Effector memory CD4-positive, alpha-beta T cell (primary cell): ENCODE results near the gene CCDC137.

ENCODE experiments used
- DNase-seq, 3 donors: peaks; one replicate each; pipeline ENCODE4 v3.0.0-alpha.2; 2020
- H3K27ac ChIP-seq: 2 replicates; pipeline ENCODE4 v1.7.0; 2013; ENCODE audit warnings: mild to moderate bottlenecking, low read length, moderate library complexity; ENCODE audit not compliant: insufficient read depth, poor library complexity, severe bottlenecking
- H3K27me3 ChIP-seq: replicated peaks from 2 replicates; pipeline ENCODE4 v1.7.0; 2013; ENCODE audit warnings: mild to moderate bottlenecking, low read length; ENCODE audit not compliant: insufficient read depth, control insufficient read depth, poor library complexity, severe bottlenecking
- H3K36me3 ChIP-seq: 2 replicates; pipeline ENCODE4 v1.7.0; 2013; ENCODE audit warnings: mild to moderate bottlenecking, low read length, moderate library complexity; ENCODE audit not compliant: control insufficient read depth, insufficient read depth
- H3K4me1 ChIP-seq: 2 replicates; pipeline ENCODE4 v1.7.0; 2013; ENCODE audit warnings: low read length, mild to moderate bottlenecking; ENCODE audit not compliant: control insufficient read depth, insufficient read depth, poor library complexity, severe bottlenecking
- H3K4me3 ChIP-seq: 2 replicates; pipeline ENCODE4 v1.7.0; 2013; ENCODE audit warnings: low read length, low read depth, mild to moderate bottlenecking; ENCODE audit not compliant: insufficient read depth, poor library complexity, severe bottlenecking
- H3K9me3 ChIP-seq: 2 replicates; pipeline ENCODE4 v1.7.0; 2013; ENCODE audit warnings: mild to moderate bottlenecking, low read length, moderate library complexity; ENCODE audit not compliant: control insufficient read depth

Gene CCDC137

DNA sequence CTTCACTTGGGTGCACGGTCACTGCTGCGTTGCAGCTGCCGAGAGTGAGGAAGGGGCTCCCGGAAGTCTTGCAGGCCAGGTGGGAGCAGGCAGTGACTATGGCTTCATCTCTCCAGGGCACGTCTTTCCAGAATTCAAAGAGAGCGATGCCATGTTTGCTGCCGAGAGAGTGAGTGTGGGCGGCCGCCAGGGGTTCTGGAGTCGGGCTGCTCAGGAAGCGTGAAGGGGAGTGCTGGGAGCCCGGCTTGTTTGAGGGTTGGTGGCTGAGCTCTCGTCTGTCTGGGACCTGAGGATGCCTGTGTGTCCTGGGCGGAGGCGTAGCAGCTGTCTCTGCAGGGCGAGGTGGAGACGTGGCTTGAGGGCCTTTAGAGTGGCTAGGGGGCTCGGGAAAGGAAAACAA is 23.5 kb downstream of the CCDC137 start:
- Histone ChIP-seq H3K27me3 (no peaks in the 10 kb centered on the region), H3K27ac (peak overlapping the region; percentile 5), H3K4me1 (peaks cover 5% of the 10 kb centered on the region), H3K9me3 (no peaks in the 10 kb centered on the region), H3K36me3 (peaks cover 90% of the 10 kb centered on the region), H3K4me3 (no peak overlapping the region)
- DNase-seq, result no peak

DNA sequence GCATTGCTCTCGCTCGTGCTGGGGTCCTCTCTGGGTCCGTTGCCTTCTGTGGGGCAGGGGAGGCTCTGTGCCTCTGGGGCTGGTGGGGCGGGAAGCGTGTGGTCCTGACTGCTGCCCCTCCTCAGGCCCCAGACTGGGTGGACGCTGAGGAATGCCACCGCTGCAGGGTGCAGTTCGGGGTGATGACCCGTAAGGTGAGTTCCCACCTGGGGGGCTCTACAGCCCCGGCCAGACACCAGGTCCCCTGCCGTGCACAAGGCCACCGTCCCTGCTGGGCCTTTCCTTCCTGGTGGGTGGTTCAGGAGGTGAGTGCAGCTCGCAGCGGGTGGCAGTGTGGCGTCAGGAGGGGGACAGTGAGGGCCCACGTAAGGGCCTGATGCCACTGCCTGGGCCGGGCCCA is 24.0 kb downstream of the CCDC137 start:
- H3K36me3 ChIP-seq, result peaks cover 94% of the 10 kb centered on the region

DNA sequence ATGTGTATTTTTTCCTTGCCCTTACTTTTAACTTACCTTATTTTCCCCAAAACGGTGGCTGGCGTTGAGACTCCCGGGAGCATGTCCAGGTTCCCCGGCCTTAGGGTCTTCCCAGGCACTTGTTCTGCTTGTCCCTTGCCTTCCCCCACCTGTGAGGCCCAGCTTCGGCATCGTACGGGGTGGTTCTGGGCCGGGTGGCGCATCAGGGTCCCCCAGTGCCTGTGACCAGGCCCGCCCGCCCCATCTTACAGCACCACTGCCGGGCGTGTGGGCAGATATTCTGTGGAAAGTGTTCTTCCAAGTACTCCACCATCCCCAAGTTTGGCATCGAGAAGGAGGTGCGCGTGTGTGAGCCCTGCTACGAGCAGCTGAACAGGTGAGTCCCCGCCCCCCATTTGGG is 24.7 kb downstream of the CCDC137 start:
- no peak overlapping the region for H3K27ac ChIP-seq
- DNase-seq, result no peak
- no peaks in the 10 kb centered on the region for H3K27me3 ChIP-seq
- no peaks in the 10 kb centered on the region for H3K4me1 ChIP-seq
- H3K9me3 ChIP-seq, result no peaks in the 10 kb centered on the region
- H3K36me3 ChIP-seq, result peaks cover 99% of the 10 kb centered on the region
- no peak overlapping the region for H3K4me3 ChIP-seq

More for the DNA sequence above, 24.0 kb downstream of the CCDC137 start:
- Histone ChIP-seq H3K27ac (peak overlapping the region; percentile 5), H3K9me3 (no peaks in the 10 kb centered on the region), H3K27me3 (no peaks in the 10 kb centered on the region), H3K4me3 (no peak overlapping the region), H3K4me1 (no peaks in the 10 kb centered on the region)
- no peak for DNase-seq

DNA sequence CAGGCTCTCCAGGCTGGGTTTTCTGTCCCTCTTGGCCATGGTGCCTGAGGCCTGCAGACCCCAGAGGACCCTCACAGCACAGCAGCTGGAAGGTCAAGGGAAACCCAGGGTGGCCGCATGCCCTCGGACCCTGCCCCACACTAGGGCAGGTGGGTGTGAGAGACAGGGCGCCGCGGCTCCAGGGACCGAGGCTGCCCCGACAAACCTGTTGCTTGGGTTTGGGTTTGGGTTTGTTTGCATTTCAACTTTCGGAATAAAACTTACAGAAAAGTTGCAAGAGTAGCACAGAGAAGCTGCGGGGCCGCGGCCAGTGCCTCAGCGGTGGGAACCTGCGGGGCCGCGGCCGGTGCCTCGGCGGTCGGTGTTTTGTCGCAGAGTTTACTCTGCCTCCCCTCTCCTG is 25.1 kb downstream of the CCDC137 start:
- Histone ChIP-seq H3K27ac (no peak overlapping the region), H3K9me3 (no peaks in the 10 kb centered on the region), H3K4me1 (no peaks in the 10 kb centered on the region), H3K36me3 (peaks cover 99% of the 10 kb centered on the region), H3K4me3 (no peak overlapping the region), H3K27me3 (no peaks in the 10 kb centered on the region)
- no peak for DNase-seq

- H3K4me3 ChIP-seq, result no peak overlapping the region
- H3K9me3 ChIP-seq, result no peaks in the 10 kb centered on the region
- no peaks in the 10 kb centered on the region for H3K27me3 ChIP-seq
- H3K4me1 ChIP-seq, result no peaks in the 10 kb centered on the region
- no peak for DNase-seq
- H3K36me3 ChIP-seq, result peaks cover 99% of the 10 kb centered on the region
- no peak overlapping the region for H3K27ac ChIP-seq
These were observed 27.1 kb downstream of the CCDC137 start for GRCh38 chr17:81693509-81694210.

- no peaks in the 10 kb centered on the region for H3K9me3 ChIP-seq
- DNase-seq, result no peak
These were observed 28.3 kb downstream of the CCDC137 start for GRCh38 chr17:81694810-81695209.

DNA sequence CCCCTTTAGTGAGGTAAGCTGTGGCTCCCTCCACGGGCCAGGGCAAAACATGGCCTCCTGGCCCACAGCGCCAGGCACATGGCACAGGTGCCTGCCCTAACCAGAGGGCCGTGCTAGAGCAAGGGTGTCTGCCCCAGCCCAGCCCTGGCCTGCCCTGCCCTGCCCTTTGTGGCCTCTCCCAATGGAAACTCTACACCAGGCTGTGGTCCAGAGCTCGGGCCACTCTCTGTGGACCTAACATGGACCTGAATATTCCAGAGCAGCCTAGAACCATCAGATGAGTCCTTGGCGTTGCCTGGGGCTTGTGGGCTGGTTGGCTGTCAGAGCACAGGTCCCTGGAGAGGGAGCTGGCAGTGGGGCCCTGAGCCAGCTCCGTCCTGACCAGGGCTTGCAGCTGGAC is 28.7 kb downstream of the CCDC137 start:
- Histone ChIP-seq H3K4me3 (no peak overlapping the region), H3K27ac (no peak overlapping the region), H3K9me3 (no peaks in the 10 kb centered on the region), H3K4me1 (no peaks in the 10 kb centered on the region), H3K36me3 (peaks cover 83% of the 10 kb centered on the region), H3K27me3 (no peaks in the 10 kb centered on the region)
- no peak for DNase-seq

More at GRCh38 chr17:81694810-81695209, 28.3 kb downstream of the CCDC137 start:
- Histone ChIP-seq H3K36me3 (peaks cover 87% of the 10 kb centered on the region), H3K27me3 (no peaks in the 10 kb centered on the region), H3K4me3 (no peak overlapping the region), H3K27ac (no peak overlapping the region), H3K4me1 (no peaks in the 10 kb centered on the region)

DNA sequence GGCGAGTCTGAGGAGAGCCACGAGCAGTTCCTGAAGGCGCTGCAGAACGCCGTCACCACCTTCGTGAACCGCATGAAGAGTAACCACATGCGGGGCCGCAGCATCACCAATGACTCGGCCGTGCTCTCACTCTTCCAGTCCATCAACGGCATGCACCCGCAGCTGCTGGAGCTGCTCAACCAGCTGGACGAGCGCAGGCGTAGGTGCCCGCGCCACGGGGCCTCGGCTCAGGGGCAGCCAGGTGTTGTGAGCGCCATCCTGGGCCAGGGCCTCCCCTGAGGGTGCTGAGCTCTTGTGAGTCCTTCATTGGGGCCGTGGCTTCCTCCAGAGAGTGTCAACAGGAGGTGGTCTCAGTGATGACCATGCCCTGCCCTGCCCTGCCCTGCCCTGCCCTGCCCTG is 29.3 kb downstream of the CCDC137 start:
- Histone ChIP-seq H3K4me3 (no peak overlapping the region), H3K27ac (no peak overlapping the region), H3K27me3 (no peaks in the 10 kb centered on the region), H3K4me1 (peaks cover under 1% of the 10 kb centered on the region), H3K9me3 (no peaks in the 10 kb centered on the region), H3K36me3 (peaks cover 81% of the 10 kb centered on the region)
- no peak for DNase-seq

DNA sequence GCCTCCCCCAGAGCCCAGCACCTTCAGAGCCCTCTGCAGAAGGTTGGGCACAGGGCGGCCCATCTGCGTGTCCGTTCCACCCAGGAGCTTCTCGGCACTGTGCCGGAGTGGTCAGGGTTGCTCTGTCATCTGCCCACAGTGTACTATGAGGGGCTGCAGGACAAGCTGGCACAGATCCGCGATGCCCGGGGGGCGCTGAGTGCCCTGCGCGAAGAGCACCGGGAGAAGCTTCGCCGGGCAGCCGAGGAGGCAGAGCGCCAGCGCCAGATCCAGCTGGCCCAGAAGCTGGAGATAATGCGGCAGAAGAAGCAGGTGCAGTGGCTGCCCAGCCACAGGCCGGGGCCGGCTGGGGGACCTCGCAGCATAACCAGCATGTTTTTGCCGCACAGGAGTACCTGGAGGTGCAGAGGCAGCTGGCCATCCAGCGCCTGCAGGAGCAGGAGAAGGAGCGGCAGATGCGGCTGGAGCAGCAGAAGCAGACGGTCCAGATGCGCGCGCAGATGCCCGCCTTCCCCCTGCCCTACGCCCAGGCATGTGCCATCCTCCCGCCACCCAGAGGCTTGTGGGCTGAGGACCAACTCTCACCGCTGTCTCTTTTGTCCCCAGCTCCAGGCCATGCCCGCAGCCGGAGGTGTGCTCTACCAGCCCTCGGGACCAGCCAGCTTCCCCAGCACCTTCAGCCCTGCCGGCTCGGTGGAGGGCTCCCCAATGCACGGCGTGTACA is 29.8 kb downstream of the CCDC137 start:
- Histone ChIP-seq H3K9me3 (no peaks in the 10 kb centered on the region), H3K27ac (no peak overlapping the region), H3K4me3 (no peak overlapping the region), H3K36me3 (peaks cover 80% of the 10 kb centered on the region), H3K4me1 (peaks cover 5% of the 10 kb centered on the region), H3K27me3 (no peaks in the 10 kb centered on the region)
- DNase-seq, result no peak

DNA sequence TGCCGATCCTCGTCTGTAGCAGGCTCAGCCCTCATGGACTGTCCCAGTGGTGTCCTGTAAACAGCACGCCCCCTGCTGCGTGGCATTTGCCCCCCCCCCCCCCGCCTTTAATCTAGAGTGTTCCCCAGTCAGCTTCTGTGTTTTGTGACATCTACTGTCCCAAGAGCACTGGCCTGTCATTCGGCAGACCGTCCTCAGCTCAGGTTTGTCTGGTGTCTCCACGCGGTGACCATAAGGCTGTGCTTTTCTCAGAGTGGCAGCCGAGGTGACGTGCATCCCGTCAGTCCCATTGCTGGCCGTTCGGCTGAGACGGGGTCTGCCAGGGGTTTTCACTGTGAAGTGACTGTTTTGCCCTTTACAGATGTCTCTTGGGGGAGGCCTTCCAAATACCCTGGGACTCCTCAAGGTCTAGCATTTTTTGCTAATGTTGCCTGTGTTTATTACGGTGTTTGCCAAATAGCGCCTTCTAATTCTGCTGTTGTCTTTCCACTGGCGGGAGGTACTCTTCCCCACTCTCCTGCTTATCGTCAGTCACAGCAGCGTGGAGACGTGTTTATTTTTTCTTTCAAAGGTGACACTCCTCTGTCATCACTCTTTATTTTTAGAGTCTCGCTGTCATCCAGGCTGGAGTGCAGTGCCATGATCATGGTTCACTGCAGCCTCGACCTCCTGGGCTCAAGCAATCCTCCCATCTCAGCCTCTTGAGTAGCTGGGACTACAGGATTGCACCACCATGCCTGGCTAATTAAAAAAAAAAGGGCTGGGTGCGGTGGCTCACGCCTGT is 30.9 kb downstream of the CCDC137 start:
- no peak for DNase-seq
- Histone ChIP-seq H3K9me3 (no peaks in the 10 kb centered on the region), H3K36me3 (peaks cover 69% of the 10 kb centered on the region)

More for the DNA sequence above, 30.9 kb downstream of the CCDC137 start:
- Histone ChIP-seq H3K27me3 (no peaks in the 10 kb centered on the region), H3K4me1 (peaks cover 15% of the 10 kb centered on the region), H3K27ac (no peak overlapping the region), H3K4me3 (no peak overlapping the region)
